Vagina (tissue), 2 donors: ENCODE measurements around the gene LY6G6D.

Source experiments
- POLR2A ChIP-seq, 2 donors: fragments of 450-650 bp; IDR thresholded peaks; one replicate each; pipeline ENCODE4 v1.6.1; 2017; ENCODE audit warnings: antibody characterized with exemption in 2 of 2, mild to moderate bottlenecking in 2 of 2, moderate library complexity in 2 of 2
- POLR2AphosphoS5 ChIP-seq, 2 donors: sonication (generic); formaldehyde crosslinking; IDR thresholded peaks; one replicate each; pipeline ENCODE4 v1.9.0; 2017; ENCODE audit warnings: antibody characterized with exemption in 2 of 2, mild to moderate bottlenecking in 2 of 2, low read depth in 1 of 2; ENCODE audit not compliant: insufficient read depth in 1 of 2
- TF ChIP-seq, protein P1 (sequence below), 3 experiments: fragments of 450-650 bp in 2 of 3; fragments of 200-600 bp in 1 of 3; sonication (generic) in 1 of 3; IDR thresholded peaks; one replicate each; pipeline ENCODE4 v1.5.1; 2017 to 2019; ENCODE audit warnings: antibody characterized with exemption in 3 of 3, mild to moderate bottlenecking in 2 of 3, moderate library complexity in 2 of 3

DNA sequence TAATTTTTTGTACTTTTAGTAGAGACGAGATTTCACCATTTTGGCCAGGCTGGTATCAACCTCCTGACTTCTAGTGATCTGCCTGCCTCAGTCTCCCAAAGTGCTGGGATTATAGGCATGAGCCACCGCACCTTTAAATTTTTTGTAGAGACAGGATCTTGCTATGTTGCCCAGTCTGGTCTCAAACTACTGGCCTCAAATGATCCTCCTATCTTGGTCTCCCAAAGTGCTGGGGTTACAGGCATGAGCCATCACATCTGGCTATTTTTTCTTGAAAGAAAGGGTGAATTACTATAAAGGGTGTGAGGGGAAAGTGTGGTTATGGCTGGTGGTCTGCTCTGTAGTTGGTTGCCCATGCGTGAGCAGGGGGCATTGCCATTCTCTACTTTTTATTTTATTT, 6.9 kb upstream of the LY6G6D start:
- TF ChIP-seq POLR2AphosphoS5 (IDR thresholded peaks at IDR 0.05; ENCODE audit: insufficient read depth in 1 of 2, low read depth in 1 of 2) (no peak), POLR2A (IDR thresholded peaks at IDR 0.05) (no peak)
- TF ChIP-seq, protein P1, sequence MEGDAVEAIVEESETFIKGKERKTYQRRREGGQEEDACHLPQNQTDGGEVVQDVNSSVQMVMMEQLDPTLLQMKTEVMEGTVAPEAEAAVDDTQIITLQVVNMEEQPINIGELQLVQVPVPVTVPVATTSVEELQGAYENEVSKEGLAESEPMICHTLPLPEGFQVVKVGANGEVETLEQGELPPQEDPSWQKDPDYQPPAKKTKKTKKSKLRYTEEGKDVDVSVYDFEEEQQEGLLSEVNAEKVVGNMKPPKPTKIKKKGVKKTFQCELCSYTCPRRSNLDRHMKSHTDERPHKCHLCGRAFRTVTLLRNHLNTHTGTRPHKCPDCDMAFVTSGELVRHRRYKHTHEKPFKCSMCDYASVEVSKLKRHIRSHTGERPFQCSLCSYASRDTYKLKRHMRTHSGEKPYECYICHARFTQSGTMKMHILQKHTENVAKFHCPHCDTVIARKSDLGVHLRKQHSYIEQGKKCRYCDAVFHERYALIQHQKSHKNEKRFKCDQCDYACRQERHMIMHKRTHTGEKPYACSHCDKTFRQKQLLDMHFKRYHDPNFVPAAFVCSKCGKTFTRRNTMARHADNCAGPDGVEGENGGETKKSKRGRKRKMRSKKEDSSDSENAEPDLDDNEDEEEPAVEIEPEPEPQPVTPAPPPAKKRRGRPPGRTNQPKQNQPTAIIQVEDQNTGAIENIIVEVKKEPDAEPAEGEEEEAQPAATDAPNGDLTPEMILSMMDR (IDR thresholded peaks at IDR 0.05): no peak
